HG03439 (cell line): ENCODE measurements around the gene CRTC1.

ENCODE experiments used
- ATAC-seq: cut with Tn5 transposase; IDR thresholded peaks from one replicate; pipeline ENCODE4 v1.9.1; 2021; ENCODE audit warnings: mild to moderate bottlenecking, moderate library complexity; ENCODE audit not compliant: unreplicated experiment

The CRTC1 gene

GRCh38 chr19:18651733-18652132 lies 31.7 kb upstream of the CRTC1 start:
- ATAC-seq = no peak

- no peak for ATAC-seq
Observed at GRCh38 chr19:18653853-18654252, 29.6 kb upstream of the CRTC1 start.

- no peak for ATAC-seq
Observed at GRCh38 chr19:18654469-18654868, 29.0 kb upstream of the CRTC1 start.

GRCh38 chr19:18655173-18655844 lies 28.2 kb upstream of the CRTC1 start:
- ATAC-seq = no peak

GRCh38 chr19:18656337-18657086 lies 27.0 kb upstream of the CRTC1 start:
- no peak for ATAC-seq

- ATAC-seq = no peak
Observed at GRCh38 chr19:18657590-18658365, 25.7 kb upstream of the CRTC1 start.

- ATAC-seq = no peak
Observed at GRCh38 chr19:18658366-18658855, 25.1 kb upstream of the CRTC1 start.

- no peak for ATAC-seq
Observed at GRCh38 chr19:18659281-18660050, 24.0 kb upstream of the CRTC1 start.

- ATAC-seq = no peak
Observed at GRCh38 chr19:18660051-18660910, 23.2 kb upstream of the CRTC1 start.

GRCh38 chr19:18660939-18661670 lies 22.4 kb upstream of the CRTC1 start:
- no peak for ATAC-seq

- ATAC-seq = no peak
Observed at GRCh38 chr19:18662972-18663732, 20.3 kb upstream of the CRTC1 start.

- ATAC-seq = no peak
Observed at GRCh38 chr19:18663940-18664530, 19.4 kb upstream of the CRTC1 start.

- ATAC-seq = no peak
Observed at GRCh38 chr19:18665771-18666202, 17.7 kb upstream of the CRTC1 start.

- ATAC-seq = no peak
Observed at GRCh38 chr19:18666317-18666716, 17.2 kb upstream of the CRTC1 start.

GRCh38 chr19:18666784-18667183 lies 16.7 kb upstream of the CRTC1 start:
- no peak for ATAC-seq

- ATAC-seq = no peak
Observed at GRCh38 chr19:18667531-18668251, 15.8 kb upstream of the CRTC1 start.

GRCh38 chr19:18668252-18668631 lies 15.2 kb upstream of the CRTC1 start:
- ATAC-seq = no peak
